Mucosa of descending colon (tissue), 3 donors: ENCODE measurements around the gene PTGFRN. TPM values are rescaled to one million over a fixed set of nuclear protein-coding genes. Genes with fewer than 3 reads are reported as not detected.

Experiments
- ATAC-seq: fragments of 200-7000 bp; cut with Tn5 transposase; one replicate; pipeline ENCODE4 v1.9.1; 2020; ENCODE audit warnings: mild to moderate bottlenecking, moderate library complexity
- DNase-seq, 3 donors: peaks; one replicate each; pipeline ENCODE4 v3.0.0-alpha.2; 2020
- H3K36me3 ChIP-seq: fragments of 200-600 bp; one replicate; pipeline ENCODE4 v1.8.0; 2021; ENCODE audit warnings: low read depth, mild to moderate bottlenecking
- H3K4me1 ChIP-seq: fragments of 200-600 bp; one replicate; pipeline ENCODE4 v1.8.0; 2021; ENCODE audit warnings: low read depth, mild to moderate bottlenecking
- H3K4me3 ChIP-seq: fragments of 200-600 bp; one replicate; pipeline ENCODE4 v1.8.0; 2021; ENCODE audit warnings: mild to moderate bottlenecking
- H3K9me3 ChIP-seq: fragments of 200-600 bp; one replicate; pipeline ENCODE4 v1.8.0; 2021; ENCODE audit warnings: mild to moderate bottlenecking
- intact Hi-C, 2 donors: fragments of 100-400 bp; cut with DNase I in 1 of 2; cut with micrococcal nuclease in 1 of 2; formaldehyde crosslinking; loops; one replicate each; pipeline versions ENCODE4 v1.11.0 to v1.11.1; 2022; cut with DNase I, micrococcal nuclease
- total RNA-seq, 3 donors: library from RNA; stranded (reverse); fragmentation: NEBNext Ultra II Directional in 2 of 3; extraction: Animal tissue kit (Norgen Biotek cat#: 25700) in 2 of 3; gene quantifications; one replicate each; pipeline versions ENCODE4 v1.2.1 to v1.2.4, GENCODE V29; 2021 to 2023
- TF ChIP-seq, protein P1 (sequence below): fragments of 200-600 bp; IDR thresholded peaks from one replicate; pipeline ENCODE4 v1.8.0; 2022; ENCODE audit warnings: antibody characterized with exemption, mild to moderate bottlenecking
- donor health status: DM: no; HTN: no; CAD: no; lungs with moderate emphysema.
- donor health status: DM: no; HTN: no; CAD: no.
- donor health status: DM: no; HTN: yes; CAD: no.

The PTGFRN gene
- total RNA-seq, 3 donors from 2014 or later = 74.4 to 185 (median 84.4) TPM

DNA sequence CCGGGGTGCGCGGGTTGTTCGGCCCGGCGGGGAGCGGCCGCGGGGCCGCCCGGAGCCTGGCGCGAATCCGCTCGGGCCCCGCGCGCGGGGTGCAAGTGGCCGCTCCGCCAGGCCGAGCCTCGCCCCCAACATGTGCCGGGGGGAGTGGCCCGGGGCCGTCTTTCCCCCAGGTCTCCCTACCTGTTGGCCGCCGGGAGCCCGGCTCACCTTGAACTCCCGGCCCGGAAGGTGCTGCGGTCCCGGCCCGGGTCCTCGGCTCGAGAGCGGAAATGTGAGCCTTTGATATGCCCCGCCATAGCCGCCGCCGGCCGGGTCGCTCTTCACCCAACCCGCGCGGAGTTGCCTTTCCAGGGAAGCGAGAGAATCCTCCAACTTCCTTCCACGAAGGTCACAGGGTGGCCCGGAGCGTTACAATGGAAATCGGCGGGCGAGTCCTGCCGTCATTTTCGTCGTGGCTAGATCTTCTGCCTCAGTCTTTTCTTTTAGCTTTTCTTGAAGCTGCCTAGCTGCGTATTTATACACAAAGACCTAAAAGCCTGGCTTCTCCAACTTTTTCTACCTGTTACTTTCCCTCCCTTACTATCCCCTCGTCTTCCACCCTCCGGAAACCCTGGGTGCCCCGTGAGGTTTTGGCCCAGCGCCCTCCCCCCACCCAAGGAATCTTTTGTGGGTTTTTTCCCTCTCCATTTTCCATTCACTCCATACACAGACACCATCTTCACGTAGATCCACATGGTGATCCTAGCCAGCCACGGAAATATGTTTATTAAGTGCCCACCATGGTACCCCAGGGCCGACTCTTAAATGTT, 867 bp downstream of the PTGFRN start:
- DNase-seq (peak; percentile 64 to 81 (median 81)), ATAC-seq (peak; percentile 65)
- H3K36me3 ChIP-seq = no peaks in the 10 kb centered on the region
- peak overlapping the region; percentile 59 for H3K4me3 ChIP-seq
- no peaks in the 10 kb centered on the region for H3K9me3 ChIP-seq
- intact Hi-C loops = no loop called here
- TF ChIP-seq, protein P1, sequence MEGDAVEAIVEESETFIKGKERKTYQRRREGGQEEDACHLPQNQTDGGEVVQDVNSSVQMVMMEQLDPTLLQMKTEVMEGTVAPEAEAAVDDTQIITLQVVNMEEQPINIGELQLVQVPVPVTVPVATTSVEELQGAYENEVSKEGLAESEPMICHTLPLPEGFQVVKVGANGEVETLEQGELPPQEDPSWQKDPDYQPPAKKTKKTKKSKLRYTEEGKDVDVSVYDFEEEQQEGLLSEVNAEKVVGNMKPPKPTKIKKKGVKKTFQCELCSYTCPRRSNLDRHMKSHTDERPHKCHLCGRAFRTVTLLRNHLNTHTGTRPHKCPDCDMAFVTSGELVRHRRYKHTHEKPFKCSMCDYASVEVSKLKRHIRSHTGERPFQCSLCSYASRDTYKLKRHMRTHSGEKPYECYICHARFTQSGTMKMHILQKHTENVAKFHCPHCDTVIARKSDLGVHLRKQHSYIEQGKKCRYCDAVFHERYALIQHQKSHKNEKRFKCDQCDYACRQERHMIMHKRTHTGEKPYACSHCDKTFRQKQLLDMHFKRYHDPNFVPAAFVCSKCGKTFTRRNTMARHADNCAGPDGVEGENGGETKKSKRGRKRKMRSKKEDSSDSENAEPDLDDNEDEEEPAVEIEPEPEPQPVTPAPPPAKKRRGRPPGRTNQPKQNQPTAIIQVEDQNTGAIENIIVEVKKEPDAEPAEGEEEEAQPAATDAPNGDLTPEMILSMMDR = no peak
- H3K4me1 ChIP-seq = peaks cover 12% of the 10 kb centered on the region

DNA sequence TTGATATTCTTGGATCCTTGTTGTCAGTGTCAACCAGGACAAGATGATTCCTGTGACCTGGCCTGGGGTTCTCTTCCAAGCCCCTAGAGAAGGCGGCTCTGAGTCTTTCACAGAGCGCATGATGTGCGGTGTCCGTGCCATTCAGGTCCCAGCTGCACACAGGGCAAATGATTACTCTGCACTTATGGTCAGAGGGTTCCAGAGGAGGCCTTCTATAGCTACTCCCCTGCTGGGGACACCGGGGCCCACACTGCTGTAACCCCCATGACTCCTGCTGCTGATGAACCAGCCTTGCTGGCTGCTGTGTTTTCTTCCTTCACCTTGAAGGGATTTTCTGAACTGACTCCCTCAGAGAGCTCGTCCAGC, 1.5 kb downstream of the PTGFRN start:
- H3K36me3 ChIP-seq = no peaks in the 10 kb centered on the region
- TF ChIP-seq, protein P1 = no peak
- intact Hi-C loops = no loop called here
- ATAC-seq (peak; percentile 16), DNase-seq (peak in 1 of 3 donors; percentile 28)
- no peak overlapping the region for H3K4me3 ChIP-seq
- H3K9me3 ChIP-seq = no peaks in the 10 kb centered on the region
- peaks cover 18% of the 10 kb centered on the region for H3K4me1 ChIP-seq

DNA sequence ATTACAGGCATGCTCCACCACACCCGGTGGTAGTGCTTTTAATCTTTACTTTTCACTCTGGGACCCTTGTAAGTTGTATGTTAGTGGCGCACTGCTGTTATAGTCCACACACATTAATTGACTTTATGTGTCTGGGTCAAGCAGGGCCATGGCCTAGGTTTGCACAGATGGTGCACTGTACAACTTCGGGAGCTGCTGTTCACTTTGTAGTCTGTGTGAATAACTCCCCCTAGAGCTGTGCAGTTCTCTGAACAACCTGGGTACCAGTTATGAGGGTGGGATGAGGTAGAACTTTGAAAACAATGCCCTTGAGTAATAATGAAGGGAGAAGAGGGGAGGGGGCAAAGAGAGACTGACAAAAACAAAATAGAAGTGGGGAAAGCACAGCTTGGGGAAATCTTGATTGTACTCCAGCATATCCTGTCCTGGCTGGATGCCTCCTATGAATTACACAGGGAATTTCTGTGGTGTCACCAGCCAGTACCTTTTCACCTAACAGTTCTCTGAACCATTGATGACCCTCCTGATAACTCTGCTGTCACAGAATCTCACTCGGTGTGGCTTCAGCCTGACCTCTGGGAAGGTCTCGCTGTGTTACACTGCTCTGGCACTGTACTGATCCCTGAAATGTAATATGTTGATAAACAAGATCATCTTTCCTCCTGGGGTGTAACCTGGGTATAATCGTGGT, 2.2 kb downstream of the PTGFRN start:
- no peaks in the 10 kb centered on the region for H3K36me3 ChIP-seq
- no peak for DNase-seq
- no peaks in the 10 kb centered on the region for H3K9me3 ChIP-seq
- no peak overlapping the region for H3K4me3 ChIP-seq
- no peak for ATAC-seq
- intact Hi-C loops = no loop called here
- H3K4me1 ChIP-seq = peaks cover 25% of the 10 kb centered on the region
- TF ChIP-seq, protein P1 = no peak

DNA sequence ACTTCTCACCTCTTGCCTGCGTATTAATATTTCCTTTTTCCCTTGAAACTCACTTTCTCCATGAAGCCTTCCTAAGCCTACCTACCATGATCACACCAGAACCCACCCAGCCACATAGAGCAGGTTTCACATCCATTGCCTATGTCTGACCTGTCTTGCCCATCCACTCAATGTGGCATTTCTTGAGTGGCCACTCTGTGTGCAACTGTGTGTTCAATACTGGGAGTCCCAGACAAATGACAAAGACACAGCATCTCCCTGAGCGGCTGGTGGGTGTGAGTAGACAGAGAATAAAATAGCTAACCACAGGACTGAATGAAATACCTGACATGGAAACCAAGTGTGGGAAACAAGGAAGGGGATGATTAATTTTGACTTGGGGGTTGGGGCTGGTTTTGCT, 3.1 kb downstream of the PTGFRN start:
- DNase-seq = no peak
- intact Hi-C loops = no loop called here

DNA sequence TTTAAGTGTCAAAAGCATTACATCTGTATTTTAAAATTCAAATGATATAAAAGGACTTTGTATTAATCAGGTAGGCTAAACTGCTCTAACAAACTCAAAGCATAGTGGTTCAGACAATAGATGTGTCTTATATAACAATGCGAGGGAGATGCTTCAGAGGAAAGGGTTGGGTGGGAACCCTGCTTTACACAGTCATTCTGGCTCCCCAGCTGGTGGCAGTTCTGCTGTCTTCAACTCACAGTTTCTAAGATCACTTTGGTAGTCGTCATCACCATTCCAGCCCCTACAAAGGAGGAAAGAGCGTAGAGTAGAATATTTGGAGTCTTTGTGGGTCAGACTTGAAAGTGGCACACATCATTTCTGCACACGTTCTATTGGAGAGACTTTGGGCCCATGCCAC, 4.2 kb downstream of the PTGFRN start:
- TF ChIP-seq, protein P1 = no peak
- Histone ChIP-seq H3K9me3 (no peaks in the 10 kb centered on the region), H3K4me1 (peaks cover 29% of the 10 kb centered on the region), H3K4me3 (no peak overlapping the region), H3K36me3 (no peaks in the 10 kb centered on the region)
- ATAC-seq (no peak), DNase-seq (no peak)
- intact Hi-C loops = no loop called here

More for the DNA sequence above, 3.1 kb downstream of the PTGFRN start:
- H3K9me3 ChIP-seq = no peaks in the 10 kb centered on the region
- H3K4me3 ChIP-seq = no peak overlapping the region
- TF ChIP-seq, protein P1 = no peak
- H3K36me3 ChIP-seq = no peaks in the 10 kb centered on the region
- ATAC-seq = no peak
- H3K4me1 ChIP-seq = peaks cover 29% of the 10 kb centered on the region
